Prostate gland (tissue), 2 donors: ENCODE results near the gene DNAJC5G. TPM values are rescaled to one million over a fixed set of nuclear protein-coding genes. Genes with fewer than 3 reads are reported as not detected.

Source experiments
- DNase-seq: peaks from one replicate; pipeline ENCODE4 v3.0.0-alpha.2; 2019; ENCODE audit warnings: low spot score
- H3K27ac ChIP-seq, 2 donors: fragments of 200-600 bp; sonication (generic); 2 replicates each; pipeline ENCODE4 v1.5.1; 2017 to 2019
- H3K27me3 ChIP-seq: fragments of 200-600 bp; sonication (generic); replicated peaks from 2 replicates; pipeline ENCODE4 v1.5.1; 2019; ENCODE audit not compliant: insufficient read depth
- H3K36me3 ChIP-seq, 2 donors: fragments of 200-600 bp; sonication (generic); 1 replicate in 1 of 2; 2 replicates in 1 of 2; pipeline versions ENCODE4 v1.5.1 to v1.8.1; 2017 to 2019
- H3K4me1 ChIP-seq: fragments of 200-600 bp; sonication (generic); replicated peaks from 2 replicates; pipeline ENCODE4 v1.5.1; 2019
- H3K4me3 ChIP-seq, 2 donors: fragments of 200-600 bp; sonication (generic); 2 replicates each; pipeline ENCODE4 v1.5.1; 2017 to 2019
- H3K9me3 ChIP-seq: fragments of 200-600 bp; sonication (generic); 2 replicates; pipeline ENCODE4 v1.5.1; 2017
- POLR2A ChIP-seq: fragments of 450-650 bp; IDR thresholded peaks from one replicate; pipeline ENCODE4 v1.6.1; 2016; ENCODE audit warnings: antibody characterized with exemption, mild to moderate bottlenecking
- POLR2AphosphoS5 ChIP-seq: sonication (generic); formaldehyde crosslinking; IDR thresholded peaks from one replicate; pipeline ENCODE4 v1.6.1; 2017; ENCODE audit warnings: antibody characterized with exemption
- WGBS: methylation state at CpG from one replicate; pipeline ENCODE4 v1.1.5; 2018; 5-methylcytosine and 5-hydroxymethylcytosine counted together
- intact Hi-C: fragments of 100-400 bp; cut with DNase I; formaldehyde crosslinking; loops from one replicate; pipeline ENCODE4 v1.14.2; 2022
- total RNA-seq, 2 donors: library from RNA; depleted of rRNA; stranded (reverse); fragments of >200 nt; gene quantifications; one replicate each; pipeline ENCODE4 v1.1.0, GENCODE V29; 2016
- TF ChIP-seq, protein P1 (sequence below), 4 experiments: fragments of 200-600 bp in 2 of 4; fragments of 450-650 bp in 2 of 4; sonication (generic) in 2 of 4; IDR thresholded peaks; 1 replicate in 3 of 4; 2 replicates in 1 of 4; pipeline ENCODE4 v1.5.1; 2016 to 2019; ENCODE audit warnings: antibody characterized with exemption in 4 of 4, mild to moderate bottlenecking in 2 of 4, moderate library complexity in 2 of 4

Gene DNAJC5G, protein sequence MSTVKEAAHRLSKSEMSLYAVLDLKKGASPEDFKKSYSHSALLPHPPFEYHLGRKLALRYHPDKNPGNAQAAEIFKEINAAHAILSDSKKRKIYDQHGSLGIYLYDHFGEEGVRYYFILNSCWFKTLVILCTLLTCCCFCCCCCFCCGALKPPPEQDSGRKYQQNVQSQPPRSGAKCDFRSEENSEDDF
- 10 to 100 TPM in 1 of 2 donors, not detected in 1; 16.1 TPM for total RNA-seq

DNA sequence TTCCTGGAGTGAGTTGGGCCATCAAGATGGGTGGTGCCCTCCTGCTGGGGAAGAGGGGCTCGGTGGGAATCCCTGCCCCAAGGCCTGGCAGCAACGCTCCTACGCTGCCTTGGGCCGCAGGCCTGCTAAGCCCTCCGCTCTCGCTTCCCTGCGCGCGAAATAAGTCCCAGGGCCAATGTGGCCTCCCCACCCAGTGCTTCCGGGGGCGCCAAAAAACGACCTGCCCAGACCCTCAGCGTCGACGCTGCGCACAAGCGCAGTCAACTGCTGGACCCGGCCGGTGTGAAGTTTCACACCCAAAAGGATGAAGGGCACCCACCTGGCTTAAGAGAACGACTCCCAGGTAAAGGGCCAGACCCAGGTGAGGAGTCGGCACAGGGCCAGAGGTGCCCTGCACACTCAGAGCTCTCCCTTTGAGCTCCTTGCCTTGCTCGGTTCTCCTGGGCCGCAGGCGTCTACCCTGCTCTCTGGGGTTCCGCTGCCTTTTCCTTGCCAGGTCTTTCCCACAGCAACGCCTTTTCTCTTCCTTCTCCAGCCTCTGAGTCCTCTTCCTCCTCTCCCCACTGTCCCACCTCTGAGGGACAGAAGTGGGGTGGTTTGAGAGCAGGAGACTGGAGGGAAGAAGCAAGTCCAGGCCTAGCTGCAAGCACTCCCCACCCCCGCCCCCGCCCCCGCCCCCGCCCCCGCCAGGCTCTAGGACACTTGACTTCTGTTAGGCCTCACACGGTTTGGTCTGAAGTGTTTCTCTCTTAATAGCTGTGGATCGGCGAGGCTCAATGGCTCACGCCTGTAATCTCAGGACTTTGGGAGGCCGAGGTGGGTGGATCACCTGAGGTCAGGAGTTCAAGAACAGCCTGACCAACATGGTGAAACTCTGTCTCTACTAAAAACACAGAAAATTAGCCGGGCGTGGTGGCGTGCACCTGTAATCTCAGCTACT lies at the start of gene DNAJC5G:
Gene DNAJC5G (plus strand): TSS at position 223 of the 940 bp plus-strand sequence. CDS start 1,296 bp downstream, outside the sequence.
- TF ChIP-seq, protein P1, sequence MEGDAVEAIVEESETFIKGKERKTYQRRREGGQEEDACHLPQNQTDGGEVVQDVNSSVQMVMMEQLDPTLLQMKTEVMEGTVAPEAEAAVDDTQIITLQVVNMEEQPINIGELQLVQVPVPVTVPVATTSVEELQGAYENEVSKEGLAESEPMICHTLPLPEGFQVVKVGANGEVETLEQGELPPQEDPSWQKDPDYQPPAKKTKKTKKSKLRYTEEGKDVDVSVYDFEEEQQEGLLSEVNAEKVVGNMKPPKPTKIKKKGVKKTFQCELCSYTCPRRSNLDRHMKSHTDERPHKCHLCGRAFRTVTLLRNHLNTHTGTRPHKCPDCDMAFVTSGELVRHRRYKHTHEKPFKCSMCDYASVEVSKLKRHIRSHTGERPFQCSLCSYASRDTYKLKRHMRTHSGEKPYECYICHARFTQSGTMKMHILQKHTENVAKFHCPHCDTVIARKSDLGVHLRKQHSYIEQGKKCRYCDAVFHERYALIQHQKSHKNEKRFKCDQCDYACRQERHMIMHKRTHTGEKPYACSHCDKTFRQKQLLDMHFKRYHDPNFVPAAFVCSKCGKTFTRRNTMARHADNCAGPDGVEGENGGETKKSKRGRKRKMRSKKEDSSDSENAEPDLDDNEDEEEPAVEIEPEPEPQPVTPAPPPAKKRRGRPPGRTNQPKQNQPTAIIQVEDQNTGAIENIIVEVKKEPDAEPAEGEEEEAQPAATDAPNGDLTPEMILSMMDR (IDR thresholded peaks at IDR 0.05): no peak
- no peak for TF ChIP-seq POLR2A
- DNase-seq: no peak
- WGBS: 84% methylated on average over 39 of the region's 39 CpGs
- no peaks in the 10 kb centered on the region for H3K27me3 ChIP-seq
- H3K4me3 ChIP-seq: no peak within 1 kb of the TSS
- no peaks in the 10 kb centered on the region for H3K36me3 ChIP-seq
- H3K4me1 ChIP-seq: no peaks in the 10 kb centered on the region
- intact Hi-C loops: no loop called here
- no peaks in the 10 kb centered on the region for H3K9me3 ChIP-seq
- no peak within 1 kb of the TSS for H3K27ac ChIP-seq

DNA sequence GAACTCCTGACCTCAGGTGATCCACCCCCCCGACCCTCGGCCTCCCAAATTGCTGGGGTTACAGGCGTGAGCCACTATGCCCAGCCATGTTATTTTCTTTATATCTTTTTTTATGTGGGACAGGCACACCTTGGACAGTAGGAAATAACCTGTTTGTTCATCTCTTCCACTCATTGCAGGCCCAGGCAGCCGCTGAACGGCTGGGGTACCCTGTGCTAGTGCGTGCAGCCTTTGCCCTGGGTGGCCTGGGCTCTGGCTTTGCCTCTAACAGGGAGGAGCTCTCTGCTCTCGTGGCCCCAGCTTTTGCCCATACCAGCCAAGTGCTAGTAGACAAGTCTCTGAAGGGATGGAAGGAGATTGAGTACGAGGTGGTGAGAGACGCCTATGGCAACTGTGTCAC lies 49.7 kb upstream of the DNAJC5G start:
- Histone ChIP-seq H3K36me3 (peaks cover 0 to 10% of the 10 kb centered on the region in 2 donors), H3K4me1 (no peaks in the 10 kb centered on the region), H3K27me3 (no peaks in the 10 kb centered on the region), H3K4me3 (no peak overlapping the region), H3K27ac (no peak overlapping the region), H3K9me3 (no peaks in the 10 kb centered on the region)
- TF ChIP-seq, protein P1 (IDR thresholded peaks at IDR 0.05): no peak
- TF ChIP-seq POLR2AphosphoS5 (no peak), POLR2A (no peak)
- DNase-seq: no peak
- 94% methylated on average over 9 of the region's 9 CpGs for WGBS
- intact Hi-C loops: no loop called here

DNA sequence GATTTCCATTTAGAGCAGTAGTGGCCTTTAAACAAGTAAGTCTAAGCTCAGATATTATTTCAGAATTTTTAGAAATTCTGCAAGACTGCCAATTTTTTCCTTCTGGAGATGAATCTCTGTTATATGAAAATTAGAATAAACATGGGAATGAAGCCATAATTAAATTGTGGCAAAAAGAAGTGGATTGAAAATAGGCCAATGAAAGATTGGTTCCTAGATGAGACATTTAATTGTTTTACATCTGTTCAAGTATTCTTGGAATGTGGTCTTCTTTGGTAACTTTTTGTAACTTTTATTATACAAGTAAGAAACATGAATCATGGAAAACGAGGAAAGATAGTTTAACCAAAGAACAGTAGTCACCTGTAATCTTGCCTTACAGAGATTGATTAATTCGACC lies 47.7 kb upstream of the DNAJC5G start:
- WGBS: 71% methylated on average over 2 of the region's 2 CpGs
- no peak for DNase-seq
- Histone ChIP-seq H3K4me1 (no peaks in the 10 kb centered on the region), H3K27ac (no peak overlapping the region), H3K4me3 (no peak overlapping the region), H3K9me3 (no peaks in the 10 kb centered on the region), H3K27me3 (no peaks in the 10 kb centered on the region), H3K36me3 (peaks cover 0 to 21% of the 10 kb centered on the region in 2 donors)
- intact Hi-C loops: no loop called here
- TF ChIP-seq POLR2AphosphoS5 (no peak), POLR2A (no peak)
- TF ChIP-seq, protein P1 (IDR thresholded peaks at IDR 0.05): no peak

DNA sequence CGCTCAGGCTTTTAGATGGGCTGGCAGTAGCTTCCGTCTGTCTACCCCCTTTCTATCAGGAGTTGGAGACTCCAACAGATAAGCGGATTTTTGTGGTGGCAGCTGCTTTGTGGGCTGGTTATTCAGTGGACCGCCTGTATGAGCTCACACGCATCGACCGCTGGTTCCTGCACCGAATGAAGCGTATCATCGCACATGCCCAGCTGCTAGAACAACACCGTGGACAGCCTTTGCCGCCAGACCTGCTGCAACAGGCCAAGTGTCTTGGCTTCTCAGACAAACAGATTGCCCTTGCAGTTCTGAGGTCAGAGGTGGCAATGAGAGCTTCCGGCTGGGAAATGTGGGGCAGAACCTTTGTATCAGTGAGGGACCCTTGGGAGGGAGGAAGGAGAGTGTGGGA lies 43.3 kb upstream of the DNAJC5G start:
- H3K36me3 ChIP-seq: peaks cover 0 to 36% of the 10 kb centered on the region in 2 donors
- H3K9me3 ChIP-seq: no peaks in the 10 kb centered on the region
- no peak overlapping the region for H3K4me3 ChIP-seq
- intact Hi-C loops: no loop called here
- no peak for TF ChIP-seq POLR2A
- TF ChIP-seq, protein P1 (IDR thresholded peaks at IDR 0.05): no peak
- no peak for TF ChIP-seq POLR2AphosphoS5
- no peak for DNase-seq
- no peak overlapping the region for H3K27ac ChIP-seq
- H3K4me1 ChIP-seq: no peaks in the 10 kb centered on the region
- WGBS: 97% methylated on average over 13 of the region's 13 CpGs
- no peaks in the 10 kb centered on the region for H3K27me3 ChIP-seq
